Left ventricle myocardium inferior (tissue), 1 donor: ENCODE measurements around the gene ETV1. TPM values are rescaled to one million over a fixed set of nuclear protein-coding genes. Genes with fewer than 3 reads are reported as not detected.

Source experiments
- DNase-seq: peaks from one replicate; pipeline ENCODE4 v3.0.0-alpha.2; 2020
- H3K27ac ChIP-seq: fragments of 200-600 bp; replicated peaks from 2 replicates; pipeline ENCODE4 v1.8.0; 2021
- H3K27me3 ChIP-seq: fragments of 200-600 bp; 2 replicates; pipeline ENCODE4 v1.8.0; 2021; ENCODE audit warnings: low read depth
- H3K36me3 ChIP-seq: fragments of 200-600 bp; 2 replicates; pipeline ENCODE4 v1.8.0; 2021
- H3K4me1 ChIP-seq: fragments of 200-600 bp; 2 replicates; pipeline ENCODE4 v1.8.0; 2021
- H3K4me3 ChIP-seq: fragments of 200-600 bp; 2 replicates; pipeline ENCODE4 v1.8.0; 2021; ENCODE audit warnings: mild to moderate bottlenecking, moderate library complexity
- H3K9me3 ChIP-seq: fragments of 200-600 bp; replicated peaks from 2 replicates; pipeline ENCODE4 v1.8.0; 2021
- CTCF ChIP-seq: fragments of 200-600 bp; IDR thresholded peaks from 2 replicates; pipeline ENCODE4 v1.8.0; 2021; ENCODE audit warnings: antibody characterized with exemption, mild to moderate bottlenecking, borderline replicate concordance
- intact Hi-C: fragments of 100-400 bp; cut with micrococcal nuclease; formaldehyde crosslinking; loops from one replicate; pipeline ENCODE4 v1.11.0; 2022
- total RNA-seq: library from RNA; stranded (reverse); fragmentation: NEBNext Ultra II Directional; extraction: Animal tissue kit (Norgen Biotek cat#: 25700); gene quantifications from one replicate; pipeline ENCODE4 v1.2.1, GENCODE V29; 2021
- donor health status: DM: no; HTN: yes; CAD: no; lungs with severe emphysema.

ETV1 gene
- total RNA-seq, 1 donor from 2014 or later = 59.7 TPM

- H3K9me3 ChIP-seq = no peaks in the 10 kb centered on the region
- intact Hi-C loops = no loop called here
- H3K27ac ChIP-seq = no peak overlapping the region
- H3K4me3 ChIP-seq = no peak overlapping the region
- DNase-seq = no peak
- H3K4me1 ChIP-seq = no peaks in the 10 kb centered on the region
- no peak for TF ChIP-seq CTCF
- H3K27me3 ChIP-seq = no peaks in the 10 kb centered on the region
- no peaks in the 10 kb centered on the region for H3K36me3 ChIP-seq
Observed at GRCh38 chr7:13852281-13852968, 137.0 kb downstream of the ETV1 start.

GRCh38 chr7:13851736-13852135, 137.7 kb downstream of the ETV1 start:
- intact Hi-C loops = no loop called here
- Histone ChIP-seq H3K27ac (no peak overlapping the region), H3K27me3 (no peaks in the 10 kb centered on the region), H3K4me1 (no peaks in the 10 kb centered on the region), H3K4me3 (no peak overlapping the region), H3K36me3 (no peaks in the 10 kb centered on the region), H3K9me3 (no peaks in the 10 kb centered on the region)
- no peak for TF ChIP-seq CTCF
- DNase-seq = no peak

- Histone ChIP-seq H3K4me1 (no peaks in the 10 kb centered on the region), H3K27ac (no peak overlapping the region), H3K9me3 (no peaks in the 10 kb centered on the region), H3K4me3 (no peak overlapping the region), H3K27me3 (no peaks in the 10 kb centered on the region), H3K36me3 (no peaks in the 10 kb centered on the region)
- no peak for DNase-seq
- no peak for TF ChIP-seq CTCF
- intact Hi-C loops = no loop called here
Observed at GRCh38 chr7:13850185-13850752, 139.2 kb downstream of the ETV1 start.

- no peak for DNase-seq
- Histone ChIP-seq H3K4me1 (no peaks in the 10 kb centered on the region), H3K36me3 (no peaks in the 10 kb centered on the region), H3K27me3 (no peaks in the 10 kb centered on the region), H3K9me3 (no peaks in the 10 kb centered on the region), H3K27ac (no peak overlapping the region), H3K4me3 (no peak overlapping the region)
- intact Hi-C loops = no loop called here
- no peak for TF ChIP-seq CTCF
Observed at GRCh38 chr7:13849163-13849892, 140.1 kb downstream of the ETV1 start.

- Histone ChIP-seq H3K36me3 (no peaks in the 10 kb centered on the region), H3K27ac (no peak overlapping the region), H3K9me3 (no peaks in the 10 kb centered on the region), H3K4me3 (no peak overlapping the region), H3K27me3 (no peaks in the 10 kb centered on the region), H3K4me1 (no peaks in the 10 kb centered on the region)
- no peak for TF ChIP-seq CTCF
- no peak for DNase-seq
- intact Hi-C loops = no loop called here
Observed at GRCh38 chr7:13848681-13849131, 140.8 kb downstream of the ETV1 start.
